ENCODE results near the gene RBFOX2. TPM values are rescaled to one million over a fixed set of nuclear protein-coding genes. Genes with fewer than 3 reads are reported as not detected.
A peak's percentile ranks its signal among the peaks of the same experiment; 100 is the strongest.

Gene RBFOX2
- total and polyA plus RNA-seq, 11 donors = 31.0 to 102 (median 84.0) TPM

DNA sequence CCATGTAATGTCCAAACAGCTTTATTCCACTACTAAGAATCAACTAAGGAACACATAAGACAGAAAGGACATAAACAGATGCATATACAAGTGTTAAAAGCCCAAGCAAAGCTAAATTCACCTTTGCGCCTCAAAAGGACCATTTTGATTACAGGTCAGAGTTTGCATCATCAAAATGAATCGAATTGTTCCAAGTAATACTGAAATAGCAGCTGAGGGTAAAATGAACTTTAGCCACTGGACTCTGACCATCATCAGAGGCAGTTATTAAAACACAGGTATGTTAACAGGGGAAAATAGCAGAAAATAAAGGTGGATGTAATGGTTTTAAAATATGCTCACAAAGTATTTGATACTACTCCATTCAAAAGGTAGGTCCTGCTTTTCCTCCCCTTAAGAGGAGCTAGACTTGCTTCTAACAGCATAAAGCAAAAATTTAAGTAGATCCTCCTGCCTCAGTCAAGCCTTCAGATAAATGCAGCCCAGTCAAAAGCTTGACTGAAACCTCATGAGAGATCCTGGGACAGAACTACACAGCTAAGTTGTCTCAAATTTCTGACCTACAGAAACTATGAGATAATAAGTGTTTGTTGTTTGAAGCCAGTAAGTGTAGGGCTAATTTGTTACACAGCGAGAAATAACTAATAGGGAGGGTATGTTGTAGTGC lies 35.4 kb downstream of the RBFOX2 start:
- WGBS, 4 donors = 96 to 98% (median 97%) methylated on average over 3 of the region's 3 CpGs
- Histone ChIP-seq H3K27ac (no peak overlapping the region), H3K27me3 (no peaks in the 10 kb centered on the region), H3K4me1 (peaks cover 0 to 67% (median 34%) of the 10 kb centered on the region in 12 donors), H3K4me3 (no peak overlapping the region), H3K36me3 (no peaks in the 10 kb centered on the region), H3K9me3 (peaks cover 0 to 4% (median 0%) of the 10 kb centered on the region in 12 donors)
- DNase-seq (no peak), ATAC-seq (no peak)
- TF ChIP-seq, protein P1, sequence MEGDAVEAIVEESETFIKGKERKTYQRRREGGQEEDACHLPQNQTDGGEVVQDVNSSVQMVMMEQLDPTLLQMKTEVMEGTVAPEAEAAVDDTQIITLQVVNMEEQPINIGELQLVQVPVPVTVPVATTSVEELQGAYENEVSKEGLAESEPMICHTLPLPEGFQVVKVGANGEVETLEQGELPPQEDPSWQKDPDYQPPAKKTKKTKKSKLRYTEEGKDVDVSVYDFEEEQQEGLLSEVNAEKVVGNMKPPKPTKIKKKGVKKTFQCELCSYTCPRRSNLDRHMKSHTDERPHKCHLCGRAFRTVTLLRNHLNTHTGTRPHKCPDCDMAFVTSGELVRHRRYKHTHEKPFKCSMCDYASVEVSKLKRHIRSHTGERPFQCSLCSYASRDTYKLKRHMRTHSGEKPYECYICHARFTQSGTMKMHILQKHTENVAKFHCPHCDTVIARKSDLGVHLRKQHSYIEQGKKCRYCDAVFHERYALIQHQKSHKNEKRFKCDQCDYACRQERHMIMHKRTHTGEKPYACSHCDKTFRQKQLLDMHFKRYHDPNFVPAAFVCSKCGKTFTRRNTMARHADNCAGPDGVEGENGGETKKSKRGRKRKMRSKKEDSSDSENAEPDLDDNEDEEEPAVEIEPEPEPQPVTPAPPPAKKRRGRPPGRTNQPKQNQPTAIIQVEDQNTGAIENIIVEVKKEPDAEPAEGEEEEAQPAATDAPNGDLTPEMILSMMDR (IDR thresholded peaks at IDR 0.05) = no peak
- no peak for TF ChIP-seq POLR2A (IDR thresholded peaks at IDR 0.05)
- intact Hi-C loops (cut with DNase I) = no loop called here

DNA sequence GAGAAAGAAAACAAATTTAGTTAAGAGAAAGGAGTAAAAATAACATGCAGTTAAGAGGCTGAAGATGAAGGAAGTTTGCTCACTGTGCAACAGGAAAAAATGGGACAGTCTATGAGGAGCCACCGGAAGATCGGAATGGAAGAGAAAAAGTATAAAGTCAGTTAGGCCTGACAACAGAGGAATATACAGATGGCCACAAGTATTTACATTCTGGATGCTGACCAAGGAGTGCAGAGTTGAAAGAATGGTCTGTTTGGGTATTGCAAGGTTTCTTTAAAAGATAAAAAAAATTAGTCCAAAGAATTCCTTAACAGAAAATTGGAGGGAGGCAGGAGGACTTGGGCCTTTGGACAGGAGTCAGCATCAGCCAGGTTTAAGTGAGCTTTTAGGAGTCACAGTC lies 37.5 kb downstream of the RBFOX2 start:
- no peaks in the 10 kb centered on the region for H3K36me3 ChIP-seq
- peak overlapping the region in 1 of 12 donors; percentile 20 for H3K27ac ChIP-seq
- H3K27me3 ChIP-seq = no peaks in the 10 kb centered on the region
- peaks cover 0 to 67% (median 34%) of the 10 kb centered on the region in 12 donors for H3K4me1 ChIP-seq
- TF ChIP-seq, protein P1 (IDR thresholded peaks at IDR 0.05) = no peak
- TF ChIP-seq POLR2A (IDR thresholded peaks at IDR 0.05) = no peak
- 78 to 83% (median 79%) methylated on average over 2 of the region's 2 CpGs for WGBS, 4 donors
- intact Hi-C loops (cut with DNase I) = no loop called here
- no peak overlapping the region for H3K4me3 ChIP-seq
- no peak for DNase-seq
- H3K9me3 ChIP-seq = peaks cover 0 to 4% (median 0%) of the 10 kb centered on the region in 12 donors
- ATAC-seq = no peak

DNA sequence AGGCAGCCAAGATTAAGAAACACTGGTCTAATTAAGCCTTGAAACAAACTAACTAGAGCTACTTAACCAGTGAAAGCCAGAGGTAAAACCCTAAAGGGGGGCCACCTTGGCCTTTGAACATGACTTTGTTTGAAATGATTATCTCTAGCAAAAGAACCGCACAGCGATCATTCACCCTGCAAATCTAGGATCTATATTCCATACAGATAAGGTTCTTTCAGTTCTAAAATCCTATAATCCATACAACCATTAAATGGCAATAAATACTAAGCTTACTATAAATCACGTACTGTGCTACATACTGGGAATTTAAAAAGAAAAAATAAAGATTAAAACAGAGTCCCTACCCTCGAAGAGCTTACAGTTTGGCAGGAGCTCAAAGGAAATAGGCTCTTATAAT lies 40.6 kb downstream of the RBFOX2 start:
- Histone ChIP-seq H3K4me3 (no peak overlapping the region), H3K9me3 (peaks cover 0 to under 1% (median 0%) of the 10 kb centered on the region in 12 donors), H3K36me3 (no peaks in the 10 kb centered on the region), H3K4me1 (peaks cover 0 to 70% (median 34%) of the 10 kb centered on the region in 12 donors), H3K27ac (no peak overlapping the region), H3K27me3 (no peaks in the 10 kb centered on the region)
- no peak for DNase-seq
- ATAC-seq = no peak
- WGBS, 4 donors = 82 to 87% (median 84%) methylated on average over 4 of the region's 4 CpGs
- intact Hi-C loops (cut with DNase I) = loop anchor here in 1 of 10 donors (5.0 kb wide), 1 partner anchor 34 kb away; no protein-coding TSS in a partner anchor
- no peak for TF ChIP-seq POLR2A (IDR thresholded peaks at IDR 0.05)
- TF ChIP-seq, protein P1 (IDR thresholded peaks at IDR 0.05) = no peak

GRCh38 chr22:35987487-35987886 lies 41.1 kb downstream of the RBFOX2 start:
- no peak for ATAC-seq
- peaks cover 0 to 75% (median 34%) of the 10 kb centered on the region in 12 donors for H3K4me1 ChIP-seq

More at GRCh38 chr22:35987487-35987886, 41.1 kb downstream of the RBFOX2 start:
- DNase-seq = no peak
- no peak for TF ChIP-seq POLR2A (IDR thresholded peaks at IDR 0.05)
- TF ChIP-seq, protein P1 (IDR thresholded peaks at IDR 0.05) = no peak
- intact Hi-C loops (cut with DNase I) = loop anchor here in 1 of 10 donors (5.0 kb wide), 1 partner anchor 35 kb away; no protein-coding TSS in a partner anchor
- Histone ChIP-seq H3K4me3 (no peak overlapping the region), H3K9me3 (no peaks in the 10 kb centered on the region), H3K27me3 (no peaks in the 10 kb centered on the region), H3K27ac (no peak overlapping the region), H3K36me3 (no peaks in the 10 kb centered on the region)
- WGBS, 4 donors = 68 to 83% (median 74%) methylated on average over 1 of the region's 1 CpG
